C4-2B (cell line): ENCODE data around the gene RYR3.

ENCODE experiments used
- CTCF ChIP-seq: fragments of 450-650 bp; conservative IDR thresholded peaks from 2 replicates; pipeline ENCODE4 v1.5.1; 2017; ENCODE audit warnings: mild to moderate bottlenecking
- ZFX ChIP-seq: fragments of 450-650 bp; IDR thresholded peaks from 2 replicates; pipeline ENCODE4 v1.6.1; 2017

- no peak for TF ChIP-seq CTCF
- TF ChIP-seq ZFX: no peak
Observed at GRCh38 chr15:33400941-33401340, 90.2 kb downstream of the RYR3 start.
